Cardiac septum (tissue), 1 donor: Measurements from ENCODE around the gene CES2. TPM values are rescaled to one million over a fixed set of nuclear protein-coding genes. Genes with fewer than 3 reads are reported as not detected.
"Not testable (repeated sequence)": the region's sequence is repeated elsewhere in the genome, so short reads cannot be mapped to it uniquely, and the experiment has no call there.

Source experiments
- DNase-seq: peaks from one replicate; pipeline ENCODE4 v3.0.0-alpha.2; 2020; ENCODE audit warnings: low spot score
- intact Hi-C: fragments of 100-400 bp; cut with DNase I; formaldehyde crosslinking; loops from one replicate; pipeline ENCODE4 v1.14.0; 2022
- total RNA-seq: library from RNA; stranded (reverse); fragmentation: NEBNext Ultra II Directional; extraction: Animal tissue kit (Norgen Biotek cat#: 25700); gene quantifications from one replicate; pipeline ENCODE4 v1.2.1, GENCODE V29; 2021
- donor health status: DM: no; HTN: no; CAD: no.

CES2 gene
- total RNA-seq, 1 donor from 2014 or later: 64.0 TPM

DNA sequence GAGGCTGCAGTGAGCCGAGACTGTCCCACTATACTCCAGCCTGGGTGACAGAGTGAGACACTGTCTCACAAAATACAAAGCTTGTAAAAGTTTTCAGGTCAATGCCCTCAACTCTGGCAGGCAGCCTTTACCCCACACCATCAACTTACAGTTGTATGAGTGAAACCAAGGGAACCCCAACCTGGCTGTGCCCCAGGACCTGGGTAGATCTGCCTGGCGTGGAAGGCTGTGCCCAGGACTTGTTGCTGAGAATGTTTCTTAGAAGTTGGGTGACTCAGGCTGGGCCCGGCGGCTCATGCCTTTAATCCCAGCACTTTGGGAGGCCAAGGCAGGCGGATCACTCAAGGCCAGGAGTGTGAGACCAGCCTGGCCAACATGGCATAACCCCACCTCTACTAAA is 33.5 kb downstream of the CES2 start:
- intact Hi-C loops: no loop called here
- no peak for DNase-seq

DNA sequence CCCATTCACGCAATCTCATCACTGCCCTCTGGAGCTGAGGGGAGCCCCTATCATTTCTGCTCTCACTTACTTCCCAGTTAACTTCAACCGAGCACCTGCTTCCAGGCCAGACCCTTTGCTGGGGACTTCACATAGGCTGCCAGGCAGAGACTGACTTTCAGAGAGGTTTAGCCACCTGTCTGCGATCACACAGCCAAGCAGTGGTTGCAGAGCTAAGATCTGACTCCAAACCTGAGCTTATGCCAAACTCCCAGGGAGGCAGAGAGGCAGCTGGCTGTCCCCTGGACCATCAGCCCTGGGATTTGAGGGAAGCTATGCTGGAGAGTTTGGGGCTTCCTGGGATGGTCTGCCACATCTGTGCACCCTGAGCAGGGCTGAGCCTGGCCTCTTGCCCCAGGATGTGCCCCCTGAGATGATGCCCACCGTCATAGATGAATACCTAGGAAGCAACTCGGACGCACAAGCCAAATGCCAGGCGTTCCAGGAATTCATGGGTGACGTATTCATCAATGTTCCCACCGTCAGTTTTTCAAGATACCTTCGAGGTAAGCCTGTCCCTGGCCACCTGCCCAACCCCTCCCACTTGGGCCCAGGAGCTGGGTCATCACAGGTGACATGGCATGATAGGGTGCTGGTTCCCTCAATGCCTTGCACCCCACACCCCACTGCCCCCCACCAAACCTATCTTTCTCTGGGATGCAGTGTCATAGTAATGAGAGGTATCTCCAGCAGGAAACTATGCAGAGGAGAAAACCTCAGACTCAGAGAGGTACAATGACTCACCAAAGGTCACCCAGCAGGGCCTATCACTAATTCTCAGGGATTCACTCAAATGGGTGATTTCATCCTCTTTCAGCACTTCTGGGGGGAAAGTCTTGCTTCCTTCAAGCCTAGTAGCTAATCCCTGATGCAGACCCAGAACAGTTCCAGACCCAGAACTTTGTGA is 35.7 kb downstream of the CES2 start:
- DNase-seq: no peak
- intact Hi-C loops: no loop called here

GRCh38 chr16:66972983-66973382 is 37.7 kb downstream of the CES2 start:
- no peak for DNase-seq

GRCh38 chr16:66973716-66974115 is 38.4 kb downstream of the CES2 start:
- intact Hi-C loops: no loop called here
- no peak for DNase-seq

More at GRCh38 chr16:66972983-66973382, 37.7 kb downstream of the CES2 start:
- intact Hi-C loops: no loop called here

GRCh38 chr16:66974156-66974931 is 39.0 kb downstream of the CES2 start:
- DNase-seq, intact Hi-C loops: not testable (repeated sequence)

GRCh38 chr16:66974932-66975246 is 39.6 kb downstream of the CES2 start:
- not testable (repeated sequence) for DNase-seq

GRCh38 chr16:66975302-66975893 is 40.1 kb downstream of the CES2 start:
- intact Hi-C loops: loop anchor here (5.0 kb wide), 1 partner anchor 272 kb away; the partner anchor contains the start of genes FHOD1 and SLC9A5
- no peak for DNase-seq

More at GRCh38 chr16:66974932-66975246, 39.6 kb downstream of the CES2 start:
- intact Hi-C loops: loop anchor here (5.0 kb wide), 1 partner anchor 272 kb away; the partner anchor contains the start of genes FHOD1 and SLC9A5

GRCh38 chr16:66976746-66977145 is 41.4 kb downstream of the CES2 start:
- intact Hi-C loops: loop anchor here (5.0 kb wide), 1 partner anchor 271 kb away; the partner anchor contains the start of genes FHOD1 and SLC9A5
- DNase-seq: no peak

GRCh38 chr16:66977341-66978113 is 42.2 kb downstream of the CES2 start:
- DNase-seq: peak; percentile 94
- intact Hi-C loops: loop anchor here (2.0 to 5.0 kb wide), 2 partner anchors 177 to 270 kb away; partner anchors contain the start of genes FHOD1 and SLC9A5

DNA sequence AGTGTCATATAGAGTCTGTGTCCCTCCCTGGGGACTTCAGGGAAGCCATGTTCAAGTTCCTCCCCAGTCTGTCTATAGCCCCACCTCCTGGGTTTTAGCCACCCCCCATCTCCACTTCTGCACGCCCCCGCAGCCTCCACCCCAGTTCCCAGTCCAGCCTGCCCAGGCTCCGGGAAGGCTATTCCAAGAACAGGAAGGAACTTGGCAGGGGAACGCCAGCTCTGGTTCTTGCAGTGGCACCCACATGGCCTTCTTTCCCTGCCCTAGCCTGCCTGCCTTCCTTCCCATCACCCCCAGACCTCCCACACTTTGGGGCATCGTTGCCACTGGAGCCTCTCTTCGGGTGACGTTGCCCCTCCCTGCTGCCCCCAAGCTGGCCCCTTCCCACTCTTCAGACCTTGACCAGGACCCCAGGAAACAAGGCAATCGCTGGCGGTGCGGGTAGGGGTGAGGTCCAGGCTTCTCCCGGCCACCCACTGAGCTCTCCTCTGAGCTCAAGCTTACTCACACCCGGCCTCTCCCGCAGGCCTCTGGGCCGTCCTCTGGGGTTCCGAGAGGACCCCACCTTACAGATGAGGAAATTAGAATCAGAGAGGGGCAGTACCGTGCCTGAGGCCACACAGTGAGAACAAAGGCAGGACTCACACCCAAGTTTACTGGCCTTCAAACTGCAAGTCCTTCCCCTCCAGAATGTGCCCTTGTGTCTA is 43.8 kb downstream of the CES2 start:
- no peak for DNase-seq
- intact Hi-C loops: loop anchor here (2.0 to 5.0 kb wide), 2 partner anchors 176 to 268 kb away; partner anchors contain the start of genes FHOD1 and SLC9A5

DNA sequence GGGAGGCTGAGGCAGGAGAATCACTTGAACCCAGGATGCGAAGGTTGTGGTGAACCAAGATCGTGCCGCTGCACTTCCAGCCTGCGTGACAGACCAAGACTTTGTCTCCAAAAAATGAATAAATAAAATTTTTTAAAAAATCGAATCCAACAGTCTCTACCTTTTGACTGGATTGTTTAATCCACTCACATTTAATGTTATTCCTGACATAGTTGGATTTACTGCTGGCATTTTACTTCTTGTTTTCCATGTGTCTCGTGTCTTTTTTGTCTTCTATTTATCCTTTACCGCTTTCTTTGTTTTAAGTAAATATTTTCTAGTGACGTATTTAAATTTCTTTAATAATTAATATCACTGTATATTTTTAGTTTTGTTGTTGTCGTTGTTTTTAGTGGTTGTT is 47.7 kb downstream of the CES2 start:
- DNase-seq: no peak
- intact Hi-C loops: no loop called here

DNA sequence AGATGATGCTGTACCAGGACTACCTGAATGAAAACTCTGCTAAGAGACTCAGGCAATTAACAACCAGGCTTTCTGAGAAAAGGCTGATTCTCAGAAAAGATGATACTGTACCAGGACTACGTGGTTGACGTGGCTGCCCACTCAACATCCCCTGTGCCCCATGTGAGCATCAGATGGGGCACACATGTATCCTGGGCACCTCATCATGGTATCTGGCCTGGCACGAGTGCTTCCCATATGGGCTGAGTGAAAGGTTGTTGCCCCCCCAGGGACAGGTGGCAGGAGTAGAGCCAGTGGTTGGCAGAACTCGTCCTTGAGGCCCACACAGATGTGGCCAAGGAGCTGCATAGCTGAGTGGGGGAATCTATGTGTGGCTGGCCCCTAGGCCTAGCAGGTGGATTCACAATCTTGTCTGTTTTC is 49.6 kb downstream of the CES2 start:
- intact Hi-C loops: no loop called here
- DNase-seq: no peak

DNA sequence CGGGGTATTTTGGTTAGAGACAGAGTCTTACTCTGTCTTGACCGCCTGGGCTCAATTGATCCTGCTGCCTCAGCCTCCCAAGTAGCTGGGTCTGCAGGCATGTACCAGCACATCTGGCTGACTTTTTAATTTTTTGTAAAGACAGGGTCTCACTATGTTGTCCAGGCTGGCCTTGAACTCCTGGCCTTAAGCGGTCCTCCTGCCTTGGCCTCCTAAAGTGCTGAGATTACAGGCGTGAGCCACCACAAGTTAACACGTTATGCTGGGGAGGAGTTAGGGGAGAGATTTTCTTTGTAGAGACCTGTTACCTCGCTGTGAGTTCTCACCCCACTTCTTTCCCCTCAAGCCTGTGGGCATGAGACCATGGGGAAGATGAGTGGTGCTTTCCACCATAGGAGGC is 51.2 kb downstream of the CES2 start:
- no peak for DNase-seq
- intact Hi-C loops: no loop called here

DNA sequence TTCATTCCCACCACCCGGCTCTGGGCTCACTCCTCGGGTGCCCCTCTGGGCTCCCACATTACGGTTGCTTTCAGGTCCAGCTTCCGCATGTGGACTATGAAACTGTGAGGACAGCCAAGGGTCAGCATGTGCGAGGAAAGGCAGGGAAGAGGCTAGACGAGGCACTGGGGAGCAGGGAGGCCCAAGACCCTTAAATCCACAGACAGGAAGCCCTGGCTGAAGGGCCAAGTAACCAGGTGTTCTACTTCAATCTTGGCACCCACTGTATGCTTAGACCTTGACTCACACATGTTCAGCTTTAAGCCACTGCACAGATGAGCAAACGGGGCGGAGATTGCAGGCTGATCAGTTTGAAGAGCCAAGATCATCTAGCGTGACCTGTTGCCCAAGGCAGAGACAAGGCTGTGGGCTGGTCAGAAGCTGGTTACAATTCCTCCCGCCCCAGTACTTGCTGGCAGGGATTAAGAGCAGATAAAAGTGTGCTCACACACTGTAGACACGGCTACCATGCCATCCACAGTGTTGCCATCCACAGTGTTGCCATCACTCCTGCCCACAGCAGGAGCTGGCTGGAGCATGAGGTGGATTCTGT is 53.0 kb downstream of the CES2 start, which contains the start of gene CES4A:
Gene CES4A, plus strand, starts transcription at position 393 of the 592 bp plus-strand sequence. Its CDS starts 184 bp downstream, at position 577.
- intact Hi-C loops: no loop called here
- DNase-seq: no peak

DNA sequence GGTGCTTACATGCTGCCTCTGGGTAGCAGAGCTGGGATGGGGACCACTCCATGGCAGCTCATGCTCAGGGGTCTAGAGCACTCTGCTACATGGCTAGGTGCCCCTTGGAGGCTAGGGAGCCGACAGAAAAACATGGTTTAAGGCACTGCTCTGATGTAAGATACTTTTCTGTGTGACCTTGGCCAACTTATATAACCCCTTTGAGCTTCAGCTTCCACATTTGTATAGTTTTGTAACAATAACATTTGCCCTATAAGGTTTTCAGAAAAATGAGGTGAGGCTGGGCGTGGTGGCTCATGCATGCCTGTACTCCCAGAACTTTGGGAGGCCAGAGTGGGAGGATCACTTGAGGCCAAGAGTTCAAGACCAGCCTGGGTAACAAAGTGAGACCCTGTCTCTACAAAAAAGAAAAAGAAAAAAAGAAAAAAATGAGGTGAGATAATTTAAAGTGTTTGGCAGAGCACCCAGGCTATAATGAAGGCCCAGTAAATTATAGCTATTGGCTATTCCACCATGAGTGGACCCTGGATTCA is 56.3 kb downstream of the CES2 start:
- intact Hi-C loops: no loop called here
- no peak for DNase-seq

DNA sequence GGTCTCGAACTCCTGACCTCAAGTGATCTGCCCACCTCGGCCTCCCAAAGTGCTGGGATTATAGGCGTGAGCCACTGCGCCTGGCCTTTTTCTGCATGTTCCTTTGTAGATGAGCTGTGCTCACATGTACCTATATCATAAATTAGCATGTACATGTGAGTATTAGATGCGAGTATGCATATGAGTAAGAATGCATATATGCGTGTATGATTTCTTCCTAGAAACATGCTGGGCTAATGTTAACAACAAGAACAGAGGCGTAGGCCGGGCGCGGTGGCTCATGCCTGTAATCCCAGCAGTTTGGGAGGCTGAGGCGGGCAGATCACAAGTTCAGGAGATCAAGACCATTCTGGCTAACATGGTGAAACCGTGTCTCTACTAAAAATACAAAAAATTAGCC is 58.2 kb downstream of the CES2 start:
- DNase-seq, intact Hi-C loops: not testable (repeated sequence)
